ENCODE measurements around the gene NRG3.

- no peak for TF ChIP-seq EP300 (IDR thresholded peaks at IDR 0.05; ENCODE audit: low read depth)
- no peak for TF ChIP-seq POLR2A (IDR thresholded peaks at IDR 0.05)
These were observed 663.3 kb downstream of the NRG3 start for GRCh38 chr10:82538272-82538671.

All from transverse colon (tissue), 1 donor.